H54 (cell line): Measurements from ENCODE around the gene SSBP1.
A peak's percentile ranks its signal among the peaks of the same experiment; 100 is the strongest.

ENCODE experiments used
- DNase-seq: peaks from one replicate; pipeline ENCODE4 v3.0.0; 2011; ENCODE audit warnings: low spot score, mixed read lengths; ENCODE audit not compliant: insufficient read length
- FAIRE-seq: peaks from 3 replicates; lab custom pipeline; 2011; peaks lifted over from hg19 to GRCh38; lab: Jason Lieb, UNC
- POLR2A ChIP-seq: IDR thresholded peaks from 2 replicates; pipeline ENCODE4 v1.6.1; 2011; ENCODE audit warnings: low read depth, mild to moderate bottlenecking, low read length

Gene SSBP1

DNA sequence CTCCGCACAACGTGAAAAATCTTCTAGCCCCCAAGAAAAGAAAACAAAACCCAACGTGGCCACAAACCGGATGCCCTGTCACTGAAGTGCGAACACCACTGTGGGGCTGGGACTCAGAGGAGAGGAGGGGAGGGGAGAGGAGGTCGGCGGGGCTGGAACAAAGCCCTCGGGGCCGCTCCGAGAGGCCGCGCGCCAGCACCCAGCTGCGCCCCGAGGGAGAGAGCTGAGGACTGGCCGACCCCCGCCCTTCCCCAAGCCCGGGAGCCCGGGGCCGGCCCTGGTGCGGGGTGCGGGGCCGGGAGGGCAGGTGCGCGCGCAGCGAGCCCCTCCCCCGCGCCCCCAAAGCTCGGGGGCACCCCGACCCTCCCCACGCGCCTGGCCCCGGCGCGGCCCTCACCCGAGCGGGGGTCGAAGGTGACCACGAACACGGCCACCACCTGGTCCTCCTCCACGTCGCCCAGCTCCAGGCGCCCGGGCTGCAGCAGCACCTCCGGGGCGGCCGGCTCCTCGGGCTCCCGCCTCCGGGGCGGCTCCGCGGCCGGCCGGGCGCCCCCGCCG, 36.6 kb upstream of the SSBP1 start:
- no peak for TF ChIP-seq POLR2A
- no peak for FAIRE-seq
- DNase-seq = peak; percentile 38

GRCh38 chr7:141702047-141702567, 36.1 kb upstream of the SSBP1 start, which contains the start of gene DENND11:
TSS of gene DENND11 (minus strand) at chr7:141702166. CDS start at chr7:141702153, 13 bp downstream.
- DNase-seq (peak; percentile 45), FAIRE-seq (no peak)
- peak; percentile 51 for TF ChIP-seq POLR2A

GRCh38 chr7:141702892-141703291, 35.3 kb upstream of the SSBP1 start:
- TF ChIP-seq POLR2A = no peak
- DNase-seq = no peak
- FAIRE-seq = no peak

- FAIRE-seq (no peak), DNase-seq (no peak)
- no peak for TF ChIP-seq POLR2A
Measured at GRCh38 chr7:141704112-141704511, 34.0 kb upstream of the SSBP1 start.

DNA sequence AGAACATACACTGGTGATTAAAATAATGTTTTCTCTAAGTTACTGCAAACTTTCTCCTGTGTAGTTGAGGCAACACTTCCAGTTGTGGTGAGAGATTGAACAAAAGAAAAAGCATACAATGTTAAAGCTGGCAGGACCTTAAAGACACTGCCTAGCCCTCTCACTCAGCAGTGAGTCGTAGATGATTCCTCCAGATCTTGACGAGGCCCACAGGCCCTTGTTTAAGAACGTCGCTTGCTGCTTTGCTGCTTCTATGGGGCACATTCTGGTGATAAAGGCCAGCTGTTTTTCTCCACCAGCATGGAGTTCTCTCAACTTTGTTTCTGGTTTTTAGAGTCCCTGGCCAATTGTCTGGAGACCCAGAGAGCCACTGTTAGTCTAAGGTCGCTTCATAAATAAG, 33.4 kb upstream of the SSBP1 start:
- no peak for TF ChIP-seq POLR2A
- no peak for DNase-seq
- FAIRE-seq = no peak

DNA sequence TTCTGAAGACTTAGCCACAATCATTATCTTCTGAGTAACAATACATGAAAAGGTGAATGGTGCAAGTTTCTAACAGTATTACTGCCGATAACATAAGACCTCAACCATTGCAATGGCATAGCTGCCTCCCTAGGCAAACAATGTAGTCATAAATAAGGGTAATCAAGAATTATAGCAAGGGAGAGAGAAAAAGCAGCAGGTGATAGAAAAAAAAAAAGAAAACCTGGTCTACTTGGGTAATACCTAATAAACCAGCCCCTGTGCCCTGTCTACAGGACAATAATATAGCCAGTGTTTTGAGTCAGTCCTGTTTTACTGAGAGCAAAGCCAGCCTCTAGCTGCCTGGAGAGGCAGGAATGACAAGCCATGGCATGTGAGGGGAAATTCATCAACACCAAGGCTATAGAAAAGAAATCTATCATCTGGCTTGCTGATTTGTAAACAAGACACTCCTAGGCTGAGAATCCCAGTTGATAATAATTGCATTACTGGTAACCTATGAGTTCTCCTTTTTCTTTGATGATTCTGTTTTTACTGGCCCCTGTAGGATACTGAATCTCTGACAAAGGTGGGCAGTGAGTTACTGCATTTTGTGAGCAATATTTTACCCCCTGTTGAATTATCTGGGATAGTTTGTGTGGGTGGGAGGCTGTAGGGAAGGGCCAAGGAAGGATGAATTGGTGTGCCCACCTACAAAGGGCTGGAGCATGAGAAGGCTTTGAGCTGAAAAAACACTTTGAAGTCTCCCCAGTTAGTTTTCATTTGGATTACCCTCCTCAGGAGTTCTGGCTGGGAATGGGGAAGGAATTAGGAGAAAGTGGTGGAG, 31.7 kb upstream of the SSBP1 start:
- FAIRE-seq (no peak), DNase-seq (no peak)
- TF ChIP-seq POLR2A = no peak

GRCh38 chr7:141708351-141708750, 29.8 kb upstream of the SSBP1 start, which contains the start of gene WEE2:
TSS of gene WEE2 (plus strand) at chr7:141708353. CDS start at chr7:141708759, 406 bp downstream.
- FAIRE-seq = no peak

GRCh38 chr7:141709318-141709717, 28.8 kb upstream of the SSBP1 start:
- DNase-seq (no peak), FAIRE-seq (no peak)
- TF ChIP-seq POLR2A = no peak

More at GRCh38 chr7:141708351-141708750, 29.8 kb upstream of the SSBP1 start, which contains the start of gene WEE2:
- TF ChIP-seq POLR2A = no peak
- DNase-seq = no peak

DNA sequence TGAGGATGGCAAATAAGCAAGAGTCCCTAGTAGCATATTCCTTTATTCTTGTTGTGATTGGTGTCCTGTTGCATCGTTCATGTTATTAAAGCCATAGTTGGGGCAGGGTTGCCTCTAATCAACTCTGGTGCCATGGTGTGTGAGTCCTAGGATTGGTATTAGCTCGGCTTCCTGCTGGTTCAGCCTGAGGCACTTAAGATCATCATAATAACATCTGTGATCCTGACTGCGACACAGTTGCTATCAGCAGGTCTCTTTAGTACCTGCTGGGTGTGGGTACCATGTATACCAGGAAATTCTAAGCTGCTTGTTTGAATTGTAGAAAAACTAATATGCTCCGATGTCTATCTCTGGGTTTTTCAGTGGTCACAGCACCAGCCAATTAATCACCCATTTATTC, 28.4 kb upstream of the SSBP1 start:
- FAIRE-seq (no peak), DNase-seq (no peak)
- TF ChIP-seq POLR2A = no peak

- DNase-seq (no peak), FAIRE-seq (no peak)
- TF ChIP-seq POLR2A = no peak
Measured at GRCh38 chr7:141710301-141710700, 27.9 kb upstream of the SSBP1 start.

GRCh38 chr7:141712603-141713255, 25.4 kb upstream of the SSBP1 start:
- DNase-seq (no peak), FAIRE-seq (no peak)

DNA sequence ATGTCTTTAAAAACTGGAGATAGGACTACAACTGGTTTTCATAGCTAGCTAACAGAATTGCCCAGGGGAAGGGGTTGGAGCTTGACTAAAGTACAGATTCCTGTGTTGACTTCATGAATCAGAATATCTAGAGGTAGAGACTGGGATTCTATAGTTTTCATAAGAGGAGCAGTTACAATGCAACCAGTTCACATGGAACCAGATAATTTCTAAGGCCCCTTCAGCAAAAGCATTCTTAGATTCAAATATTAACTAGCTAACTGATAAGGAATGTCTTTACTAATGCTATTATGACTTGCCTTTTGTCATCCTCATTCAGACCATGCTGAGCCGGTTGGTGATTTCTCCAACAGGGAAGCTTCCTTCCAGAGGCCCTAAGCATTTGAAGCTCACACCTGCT, 24.3 kb upstream of the SSBP1 start:
- DNase-seq (no peak), FAIRE-seq (no peak)
- no peak for TF ChIP-seq POLR2A

More at GRCh38 chr7:141712603-141713255, 25.4 kb upstream of the SSBP1 start:
- TF ChIP-seq POLR2A = no peak

DNA sequence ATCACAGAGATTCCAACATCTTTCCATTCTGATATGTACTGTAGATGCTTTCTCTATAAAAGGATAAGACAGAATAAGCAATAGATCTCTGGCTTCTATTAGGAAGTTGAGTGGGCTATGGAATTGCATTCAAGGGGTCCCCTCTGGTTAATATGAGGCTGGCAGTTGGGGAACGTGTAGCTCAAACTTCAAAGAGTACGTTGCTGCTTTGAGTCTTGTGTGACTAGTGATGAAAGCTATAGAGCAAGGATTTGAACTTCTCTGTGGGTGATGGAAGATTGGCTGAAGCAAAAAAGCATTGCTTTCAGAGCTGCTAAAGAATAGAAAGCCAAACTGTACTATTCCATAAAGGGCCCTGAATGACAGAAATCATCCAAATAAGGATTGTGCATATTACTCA, 23.6 kb upstream of the SSBP1 start:
- no peak for TF ChIP-seq POLR2A
- FAIRE-seq (no peak), DNase-seq (no peak)

DNA sequence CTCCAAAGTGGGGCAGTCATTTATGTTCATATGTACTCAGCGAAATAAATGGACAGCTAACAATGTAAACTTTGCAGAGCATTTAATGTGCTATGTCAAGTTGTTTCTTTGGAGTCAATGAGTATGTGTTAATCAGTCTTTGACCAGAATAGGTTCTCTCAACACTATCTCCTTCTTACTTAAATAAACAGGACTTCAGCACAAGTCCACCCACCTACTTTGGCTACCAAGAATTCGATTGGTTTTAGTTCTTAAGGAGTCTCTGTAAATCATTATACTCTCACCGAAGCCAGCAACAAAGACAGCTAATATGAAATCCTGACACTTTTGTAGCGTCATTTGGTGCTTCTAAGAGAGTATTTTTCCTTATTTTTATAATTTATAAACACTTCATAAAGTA, 23.1 kb upstream of the SSBP1 start:
- no peak for TF ChIP-seq POLR2A
- FAIRE-seq = no peak
- DNase-seq = no peak
